GM21737 (cell line): ENCODE data around the gene ADCK2.
"Not testable (repeated sequence)": the region's sequence is repeated elsewhere in the genome, so short reads cannot be mapped to it uniquely, and the experiment has no call there.

Experiments used
- ATAC-seq: cut with Tn5 transposase; IDR thresholded peaks from one replicate; pipeline ENCODE4 v1.9.1; 2021; ENCODE audit warnings: mild to moderate bottlenecking, moderate library complexity; ENCODE audit not compliant: unreplicated experiment

Gene ADCK2

DNA sequence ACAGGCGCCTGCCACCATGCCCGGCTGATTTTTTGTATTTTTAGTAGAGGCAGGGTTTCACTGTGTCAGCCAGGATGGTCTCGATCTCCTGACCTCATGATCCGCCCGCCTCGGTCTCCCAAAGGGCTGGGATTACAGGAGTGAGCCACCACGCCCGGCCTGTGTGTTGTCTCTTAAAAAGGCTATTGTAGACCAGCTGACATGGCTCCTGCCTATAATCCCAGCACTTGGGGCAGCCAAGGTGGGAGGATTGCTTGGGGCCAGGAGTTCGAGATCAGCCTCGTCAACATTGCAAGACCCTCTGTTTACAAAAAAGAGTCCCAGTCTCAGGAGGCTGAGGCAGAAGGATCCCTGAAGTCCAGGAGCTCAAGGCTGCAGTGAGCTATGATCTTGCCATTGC lies 21.1 kb downstream of the ADCK2 start:
- not testable (repeated sequence) for ATAC-seq

DNA sequence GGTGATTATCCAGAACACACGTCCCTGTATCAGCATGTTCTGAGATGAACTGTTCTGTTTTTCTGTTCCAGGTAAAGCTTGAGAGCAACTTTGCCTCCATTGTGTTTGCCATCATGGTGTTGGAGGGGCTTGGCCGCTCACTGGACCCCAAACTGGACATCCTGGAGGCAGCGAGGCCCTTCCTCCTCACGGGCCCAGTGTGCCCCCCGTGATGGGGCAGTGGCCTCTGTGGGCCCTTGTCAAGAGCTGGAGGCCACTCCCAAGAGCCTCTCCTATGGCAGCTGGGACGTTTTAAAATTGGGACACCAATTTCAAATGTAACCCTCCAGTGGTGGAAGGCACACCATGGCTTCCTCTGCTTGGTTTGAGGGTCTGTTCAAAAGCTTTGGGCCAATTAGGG lies 21.8 kb downstream of the ADCK2 start:
- no peak for ATAC-seq

DNA sequence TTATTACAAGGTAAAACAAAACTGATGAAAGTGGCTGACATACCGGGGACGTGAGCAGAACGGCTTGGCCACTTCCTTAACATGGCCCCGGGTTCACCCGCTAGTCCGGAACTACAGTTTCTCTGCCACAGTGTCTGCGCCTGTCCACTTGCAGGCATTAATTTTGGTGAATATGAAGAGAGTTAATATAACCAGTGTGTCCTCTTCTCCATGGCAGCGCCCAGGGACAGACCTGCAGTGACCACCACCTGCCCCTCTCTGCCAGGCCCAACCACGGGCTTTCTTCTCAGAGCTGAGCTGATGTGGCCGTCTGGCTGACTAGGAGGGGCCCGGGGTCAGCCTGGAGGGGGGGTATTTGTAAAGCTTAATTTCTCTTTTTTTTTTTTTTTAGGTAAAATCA lies 22.6 kb downstream of the ADCK2 start:
- ATAC-seq, result no peak

DNA sequence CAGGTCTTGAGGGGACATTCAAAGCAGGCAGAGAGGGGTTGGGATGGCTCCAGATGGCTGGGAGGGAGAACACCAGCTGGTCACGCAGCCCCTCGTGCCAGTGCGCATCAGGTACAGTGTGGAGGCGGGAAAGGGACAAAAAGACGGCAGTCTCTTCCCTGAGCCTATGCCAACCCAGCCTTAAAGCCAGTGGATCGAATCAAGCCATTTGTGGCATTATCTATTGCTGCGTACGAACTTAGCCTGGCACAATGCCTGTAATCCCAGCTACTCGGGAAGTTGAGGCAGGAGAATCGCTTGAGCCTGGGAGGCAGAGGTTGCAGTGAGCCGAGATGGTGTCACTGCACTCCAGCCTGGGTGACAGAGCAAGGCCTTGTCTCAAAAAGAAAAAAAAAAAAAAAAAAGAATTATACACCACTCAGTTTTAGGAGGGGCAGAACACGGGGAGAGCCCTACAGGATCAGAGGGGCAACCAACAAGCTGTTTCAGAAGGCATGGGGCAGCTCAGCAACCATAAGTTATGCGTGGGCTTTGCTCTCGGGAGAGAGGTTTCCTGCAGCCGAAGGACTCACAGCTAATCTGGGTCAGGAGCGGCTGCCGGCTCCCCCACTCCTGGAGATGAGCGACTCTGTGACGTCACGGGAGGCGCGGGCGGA lies 23.4 kb downstream of the ADCK2 start:
- peak; percentile 91 for ATAC-seq

DNA sequence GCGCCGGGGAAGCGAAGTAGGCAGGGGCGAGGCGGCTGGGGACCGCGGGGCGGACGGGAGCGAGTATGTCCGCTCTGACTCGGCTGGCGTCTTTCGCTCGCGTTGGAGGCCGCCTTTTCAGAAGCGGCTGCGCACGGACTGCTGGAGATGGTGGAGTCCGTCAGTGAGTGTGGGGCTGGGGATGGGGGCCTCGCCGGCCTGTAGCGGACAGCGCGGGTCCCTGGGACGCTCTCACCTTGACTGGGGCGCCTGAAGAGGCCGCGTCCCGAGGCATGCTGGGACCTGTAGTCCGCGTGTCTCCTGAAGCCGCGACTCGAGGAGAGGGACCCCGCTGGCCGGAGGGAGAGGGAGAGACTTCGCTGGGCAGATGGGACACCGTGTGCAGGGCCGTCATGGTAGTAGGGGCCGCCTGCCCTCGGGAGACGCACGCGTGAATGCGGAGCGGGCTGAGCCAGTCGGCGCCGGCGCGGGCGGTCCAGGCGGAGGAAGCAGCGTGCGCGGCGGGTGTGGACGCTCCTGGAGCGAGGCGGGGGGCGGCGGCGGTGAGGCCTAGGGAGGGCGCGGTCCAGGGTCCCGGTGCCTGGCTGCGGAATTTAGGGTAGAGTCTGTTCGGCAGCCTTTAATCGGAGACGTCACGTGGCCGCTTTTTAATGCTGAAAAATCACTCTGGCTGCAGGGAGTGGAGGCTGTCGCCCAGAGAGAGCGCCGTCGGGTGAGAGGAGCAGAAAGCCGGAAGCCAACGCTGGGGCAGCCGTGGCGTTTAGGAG lies 24.1 kb downstream of the ADCK2 start, which contains the start of gene NDUFB2:
TSS of gene NDUFB2 (plus strand) at position 29 of the 767 bp plus-strand sequence. CDS start at position 66, 37 bp downstream.
- ATAC-seq, result peak; percentile 77

DNA sequence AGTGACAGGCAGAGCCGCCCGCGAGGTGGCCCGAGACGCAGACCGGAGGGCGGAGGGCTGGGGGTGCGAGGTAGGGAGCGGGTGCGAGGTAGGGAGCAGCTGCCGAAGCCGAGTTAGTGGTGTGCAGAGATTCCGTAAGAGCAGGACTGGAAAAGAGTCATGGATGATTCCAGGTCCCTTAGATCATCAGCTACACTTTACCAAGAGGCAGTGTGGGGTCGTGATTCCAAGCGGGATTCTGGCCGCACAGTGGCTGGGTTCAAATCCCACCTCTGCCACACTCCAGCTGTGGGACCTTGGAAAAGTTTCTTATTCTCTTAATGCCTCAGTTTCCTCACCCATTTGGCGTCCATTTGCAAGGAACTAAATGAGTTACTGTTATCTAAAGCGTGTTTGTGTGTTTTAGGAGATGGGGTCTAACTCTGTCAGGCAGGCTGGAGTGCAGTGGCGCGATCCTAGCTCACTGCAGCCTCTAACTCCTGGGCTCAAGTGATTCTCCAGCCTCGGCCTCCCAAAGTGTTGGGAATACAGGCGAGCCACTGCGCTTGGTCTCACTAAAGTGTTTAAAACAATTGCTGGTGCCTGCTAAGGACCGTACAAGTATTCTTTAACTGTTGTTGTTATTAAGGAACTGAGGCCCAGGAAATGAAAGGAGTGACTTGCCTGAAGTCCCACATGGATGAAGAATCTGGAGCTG lies 24.9 kb downstream of the ADCK2 start:
- ATAC-seq, result no peak

DNA sequence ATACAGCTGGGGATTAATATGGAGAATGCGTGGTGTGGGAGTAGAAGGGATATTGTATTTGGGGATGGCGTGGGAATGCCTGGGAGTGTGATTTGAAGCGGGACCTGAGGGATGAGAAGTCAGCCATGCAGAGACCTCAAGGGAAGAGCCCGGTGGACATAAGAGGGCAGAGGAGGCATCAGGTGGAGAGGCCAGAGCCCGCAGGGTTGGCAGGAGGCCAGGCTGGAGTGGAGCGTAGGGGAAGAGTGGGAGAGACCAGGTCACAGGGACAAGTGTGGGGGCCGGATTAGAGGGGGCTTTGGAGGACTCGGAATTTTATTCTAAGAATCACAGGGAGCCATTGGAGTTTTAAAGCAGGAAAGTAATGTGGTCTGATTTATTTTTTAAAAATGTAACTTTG lies 25.7 kb downstream of the ADCK2 start:
- no peak for ATAC-seq

DNA sequence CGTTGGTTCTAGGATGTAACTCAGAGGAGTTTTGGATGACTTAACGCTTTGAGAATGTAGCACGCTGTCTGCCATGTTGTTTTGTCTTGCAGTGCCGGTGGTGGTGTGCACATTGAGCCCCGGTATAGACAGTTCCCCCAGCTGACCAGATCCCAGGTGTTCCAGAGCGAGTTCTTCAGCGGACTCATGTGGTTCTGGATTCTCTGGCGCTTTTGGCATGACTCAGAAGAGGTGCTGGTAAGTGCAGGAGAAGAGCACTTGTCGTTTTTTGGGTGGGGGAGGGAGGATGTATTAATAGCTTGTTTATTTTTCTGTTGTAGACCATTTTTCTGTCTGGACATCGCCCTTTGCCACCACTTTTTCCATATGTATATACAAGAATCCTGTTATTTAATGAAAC lies 30.0 kb downstream of the ADCK2 start:
- no peak for ATAC-seq

DNA sequence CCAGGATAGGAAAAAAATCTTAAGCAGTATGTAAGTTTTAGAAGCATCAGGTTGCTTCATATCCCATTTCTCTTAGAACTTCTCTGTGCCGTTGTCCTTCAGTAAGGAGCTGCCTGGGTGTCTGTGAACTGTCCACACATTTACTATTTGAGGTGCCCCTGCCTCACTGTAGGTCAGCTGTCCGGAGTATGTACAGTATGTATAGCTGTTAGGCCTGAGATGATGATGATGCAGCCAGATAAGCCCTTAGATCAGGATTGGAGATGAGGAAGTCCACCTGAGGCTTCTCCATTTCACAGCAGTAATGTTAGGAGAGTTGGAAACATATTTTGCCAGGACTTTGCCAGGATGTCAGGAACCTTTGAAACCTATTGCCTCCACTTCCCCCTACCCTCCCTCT lies 31.5 kb downstream of the ADCK2 start:
- ATAC-seq, result no peak

DNA sequence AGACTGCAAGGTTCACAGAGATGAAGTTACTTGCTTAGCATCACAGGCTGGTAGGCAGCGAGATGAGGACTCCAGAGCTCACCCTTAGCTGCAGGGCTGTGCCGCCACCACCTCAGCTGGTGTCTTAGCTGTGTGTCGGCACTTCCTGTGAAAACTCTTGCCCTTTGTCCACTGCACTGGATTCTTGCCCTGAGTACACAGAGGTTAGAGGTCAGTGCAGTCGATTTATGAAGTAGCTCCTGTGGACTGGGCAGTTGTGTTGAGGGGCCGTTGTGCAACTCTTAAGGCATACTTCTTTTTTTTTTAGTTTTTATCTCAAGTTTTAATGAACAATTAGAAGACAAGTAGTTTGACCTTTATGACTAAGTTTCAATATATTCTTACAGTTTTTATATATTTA lies 34.4 kb downstream of the ADCK2 start:
- no peak for ATAC-seq

DNA sequence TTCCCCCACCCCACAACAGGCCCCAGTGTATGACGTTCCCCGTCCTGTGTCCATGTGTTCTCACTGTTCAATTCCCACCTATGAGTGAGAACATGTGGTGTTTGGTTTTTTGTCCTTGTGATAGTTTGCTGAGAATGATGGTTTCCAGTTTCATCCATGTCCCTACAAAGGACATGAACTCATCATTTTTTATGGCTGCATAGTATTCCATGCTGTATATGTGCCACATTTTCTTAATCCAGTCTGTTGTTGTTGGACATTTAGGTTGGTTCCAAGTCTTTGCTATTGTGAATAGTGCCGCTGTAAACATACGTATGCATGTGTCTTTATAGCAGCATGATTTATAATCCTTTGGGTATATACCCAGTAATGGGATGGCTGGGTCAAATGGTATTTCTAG lies 36.0 kb downstream of the ADCK2 start:
- not testable (repeated sequence) for ATAC-seq

DNA sequence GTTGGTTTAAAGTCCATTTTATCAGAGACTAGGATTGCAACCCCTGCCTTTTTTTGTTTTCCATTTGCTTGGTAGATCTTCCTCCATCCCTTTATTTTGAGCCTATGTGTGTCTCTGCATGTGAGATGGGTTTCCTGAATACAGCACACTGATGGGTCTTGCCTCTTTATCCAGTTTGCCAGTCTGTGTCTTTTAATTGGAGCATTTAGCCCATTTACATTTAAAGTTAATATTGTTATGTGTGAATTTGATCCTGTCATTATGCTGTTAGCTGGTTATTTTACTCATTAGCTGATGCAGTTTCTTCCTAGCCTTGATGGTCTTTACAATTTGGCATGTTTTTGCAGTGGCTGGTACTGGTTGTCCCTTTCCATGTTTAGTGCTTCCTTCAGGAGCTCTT lies 39.6 kb downstream of the ADCK2 start:
- not testable (repeated sequence) for ATAC-seq

DNA sequence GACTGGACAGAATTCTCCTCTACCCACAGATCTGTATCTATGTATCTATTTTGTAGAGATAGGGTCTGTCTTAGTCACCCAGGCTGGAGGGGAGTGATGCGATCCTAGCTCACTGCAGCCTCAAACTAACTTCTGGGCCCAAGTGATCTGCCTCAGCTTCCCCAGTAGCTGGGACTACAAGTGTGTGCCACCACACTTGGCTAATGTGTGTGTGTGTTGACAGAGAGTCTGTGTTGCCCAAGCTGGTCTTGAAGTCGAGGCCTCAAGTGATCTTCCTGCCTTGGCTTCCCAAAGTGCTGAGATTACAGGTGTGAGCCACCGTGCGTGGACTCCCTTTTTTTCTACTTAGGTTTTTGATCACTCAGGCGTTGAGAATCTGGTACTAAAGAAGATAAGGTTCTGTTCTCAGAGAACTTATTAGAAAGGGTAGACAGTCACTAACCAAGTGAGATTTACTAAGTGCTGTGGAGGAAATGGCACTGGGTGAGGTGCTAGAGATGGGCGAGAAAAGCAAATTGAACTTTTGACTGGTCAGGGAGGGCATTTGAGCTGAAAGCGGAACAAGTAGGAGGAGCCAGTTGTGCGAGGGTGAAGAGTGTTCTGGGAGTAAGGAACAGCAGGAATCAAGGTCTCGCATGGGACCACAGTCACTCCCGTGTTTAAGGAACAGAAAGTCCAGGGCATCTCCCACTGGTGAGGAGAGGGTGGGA lies 41.7 kb downstream of the ADCK2 start:
- no peak for ATAC-seq

DNA sequence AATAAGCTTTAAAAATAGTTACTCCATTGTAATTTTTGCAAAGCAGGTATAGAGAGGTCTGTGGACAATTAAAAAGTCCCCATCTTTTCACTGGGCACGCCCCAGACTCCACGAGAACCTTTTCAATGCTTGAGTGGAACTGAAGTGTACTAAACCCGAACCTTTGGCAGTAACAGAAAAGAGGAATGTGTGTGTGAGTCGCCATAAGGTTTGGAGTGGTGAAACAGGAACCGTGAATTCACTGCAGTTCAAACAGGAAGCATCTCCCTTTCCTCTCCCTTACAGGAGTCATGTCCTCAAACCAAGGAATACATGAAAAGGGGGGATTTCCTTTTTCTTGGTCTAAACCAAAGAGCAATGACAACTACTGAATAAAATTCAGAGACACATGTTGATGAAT lies 47.0 kb downstream of the ADCK2 start:
- ATAC-seq, result no peak

DNA sequence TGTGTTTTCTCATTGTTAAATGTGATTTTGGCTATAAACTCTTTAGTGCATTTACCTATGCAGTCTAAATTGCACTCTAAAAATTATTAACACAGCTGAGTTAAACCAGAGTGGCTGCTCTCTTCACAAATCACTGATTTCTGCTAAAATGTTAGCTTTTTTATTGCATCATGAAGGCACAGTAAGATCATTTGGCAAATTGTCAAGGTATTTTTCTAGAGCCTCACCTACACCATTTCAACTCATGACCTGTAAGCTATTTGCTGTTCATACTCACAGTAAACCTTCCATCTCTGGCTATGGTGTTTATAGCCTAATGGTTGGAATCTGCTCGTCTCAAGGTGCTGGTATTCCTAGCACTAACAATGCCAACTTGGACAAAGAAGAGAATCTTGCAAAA lies 49.5 kb downstream of the ADCK2 start:
- ATAC-seq, result no peak

DNA sequence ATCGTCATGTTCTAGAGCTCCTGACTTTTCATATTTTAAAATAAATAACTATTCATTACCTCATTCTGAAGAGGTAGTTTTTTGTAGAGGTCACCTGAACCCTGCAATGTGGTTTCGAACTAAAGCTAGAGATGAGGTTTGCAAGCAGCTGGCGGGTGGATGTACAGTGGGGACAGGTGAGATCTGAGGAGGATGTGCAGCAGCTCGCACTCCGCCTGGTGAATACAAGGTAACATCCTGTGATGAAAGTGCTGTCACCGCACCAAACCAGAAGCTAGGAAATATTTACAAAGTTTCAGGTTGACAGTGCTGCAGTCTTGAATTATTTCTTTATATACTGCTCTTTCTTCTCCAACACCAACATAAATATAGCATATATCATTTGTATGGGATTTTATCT lies 50.3 kb downstream of the ADCK2 start:
- ATAC-seq, result no peak

DNA sequence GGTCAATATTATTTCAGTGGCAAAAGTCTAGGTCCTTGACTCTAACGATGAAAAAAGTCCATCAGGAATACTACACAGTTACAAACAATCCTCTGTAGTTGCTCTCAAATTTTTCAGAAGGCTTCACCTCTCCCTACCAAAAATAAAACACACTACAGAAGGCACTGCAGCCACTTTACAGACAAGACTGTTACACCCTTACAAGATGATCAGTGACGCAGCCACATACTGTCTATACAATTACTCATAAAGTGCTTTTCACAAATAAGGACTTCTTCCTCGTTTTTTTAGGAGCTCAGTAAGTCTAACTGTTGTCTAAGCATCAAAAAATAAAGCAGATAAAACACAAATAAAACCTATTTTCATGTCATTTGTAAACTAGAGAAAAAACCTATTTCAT lies 50.8 kb downstream of the ADCK2 start:
- no peak for ATAC-seq

DNA sequence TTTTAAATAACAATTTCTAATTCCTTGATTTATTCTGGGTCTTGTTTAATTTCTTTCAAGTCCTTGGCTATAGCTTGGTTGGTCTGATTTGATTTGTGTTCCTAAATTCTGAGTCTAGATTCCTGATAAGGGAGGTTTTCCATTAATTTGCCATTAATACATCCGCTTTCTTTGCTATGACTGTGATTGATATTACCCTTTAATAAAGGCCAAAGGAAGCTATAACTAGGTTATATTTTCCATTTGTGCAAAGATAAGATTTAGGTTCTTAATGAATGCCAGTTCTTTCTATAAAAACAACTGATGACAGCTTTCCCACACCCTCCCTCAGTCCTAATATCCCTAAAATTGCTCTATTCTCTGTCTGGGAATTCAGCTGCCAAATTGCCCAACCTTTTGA lies 52.0 kb downstream of the ADCK2 start:
- ATAC-seq, result no peak

DNA sequence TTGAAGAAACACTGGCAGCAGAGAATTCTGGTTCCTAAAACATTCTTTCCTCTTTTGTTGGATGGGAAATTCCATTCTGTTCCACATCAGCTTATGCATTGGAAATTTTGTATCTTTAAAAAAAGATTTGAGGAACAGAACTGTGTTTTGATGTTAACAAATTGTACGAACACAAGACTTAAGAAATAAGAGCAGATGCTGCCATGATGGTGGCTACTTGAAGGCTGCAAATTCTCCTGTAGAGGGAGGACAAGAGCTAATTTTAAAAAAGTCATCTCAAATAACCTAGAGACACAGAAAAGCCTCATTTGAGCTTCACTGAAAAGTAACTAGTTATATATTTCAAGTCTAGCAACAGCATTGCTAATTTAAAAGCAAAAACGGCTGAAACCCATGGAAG lies 53.5 kb downstream of the ADCK2 start:
- ATAC-seq, result no peak

DNA sequence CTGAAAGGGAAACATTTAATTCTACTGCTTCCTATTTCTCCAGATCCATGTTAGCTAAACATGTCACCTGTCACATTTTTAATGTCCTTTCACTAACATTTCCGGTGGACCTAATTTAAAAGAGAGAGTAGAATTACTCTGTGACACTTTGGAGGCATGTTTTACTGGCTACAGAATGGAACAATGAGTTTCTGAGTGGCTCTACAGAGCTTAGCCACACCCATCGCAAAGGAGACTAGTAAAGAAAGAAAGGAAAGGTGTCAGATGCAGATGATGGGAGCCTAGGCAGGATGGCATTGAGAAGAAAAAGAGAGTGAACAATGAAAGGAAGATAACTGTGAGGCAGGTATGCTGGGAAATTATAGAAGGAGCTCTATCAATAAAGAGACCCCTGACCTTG lies 59.7 kb downstream of the ADCK2 start:
- no peak for ATAC-seq

DNA sequence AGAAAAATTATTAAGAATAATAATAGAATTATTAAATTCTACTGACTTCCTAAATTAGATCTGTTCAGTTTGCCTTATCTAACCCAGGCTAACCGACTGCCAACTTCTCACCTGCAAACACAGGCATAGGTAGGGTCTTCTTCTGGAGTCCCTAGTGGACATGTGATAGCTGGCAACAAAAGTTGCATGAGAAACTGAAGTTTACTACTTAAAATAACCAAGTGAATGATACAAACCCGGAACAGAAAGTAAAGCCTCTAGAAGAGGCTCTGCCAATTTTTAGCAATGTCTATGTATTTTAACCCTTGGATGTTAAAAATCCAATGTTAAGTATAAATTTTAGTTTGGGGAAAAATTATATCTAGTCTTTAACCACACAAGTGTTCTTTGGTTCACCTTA lies 61.4 kb downstream of the ADCK2 start:
- no peak for ATAC-seq
